Liver (tissue), 3 donors: ENCODE results near the gene TRMT2A.

ENCODE experiments used
- ATF3 ChIP-seq: IDR thresholded peaks from 2 replicates; pipeline ENCODE4 v1.6.1; 2016; ENCODE audit warnings: antibody characterized with exemption
- CTCF ChIP-seq: fragments of 150-350 bp; IDR thresholded peaks from 2 replicates; pipeline ENCODE4 v1.5.1; 2017; ENCODE audit warnings: improper control_type of control experiment, low read depth, low read length; ENCODE audit not compliant: missing input control
- GABPA ChIP-seq, 2 donors: IDR thresholded peaks in 1 of 2; conservative IDR thresholded peaks in 1 of 2; 2 replicates each; pipeline ENCODE4 v1.6.1; 2016; ENCODE audit warnings: antibody characterized with exemption in 2 of 2, mild to moderate bottlenecking in 1 of 2, moderate library complexity in 1 of 2
- JUND ChIP-seq, 2 donors: IDR thresholded peaks; 2 replicates each; pipeline ENCODE4 v1.6.1; 2016; ENCODE audit warnings: antibody characterized with exemption in 2 of 2
- MAX ChIP-seq: IDR thresholded peaks from 2 replicates; pipeline ENCODE4 v1.6.1; 2016; ENCODE audit warnings: antibody characterized with exemption
- RAD21 ChIP-seq, 2 donors: IDR thresholded peaks; 2 replicates each; pipeline ENCODE4 v1.6.1; 2016; ENCODE audit warnings: antibody characterized with exemption in 2 of 2, mild to moderate bottlenecking in 2 of 2
- REST ChIP-seq: IDR thresholded peaks from 2 replicates; pipeline ENCODE4 v1.6.1; 2016; ENCODE audit warnings: antibody characterized with exemption, mild to moderate bottlenecking
- SP1 ChIP-seq: IDR thresholded peaks from 2 replicates; pipeline ENCODE4 v1.6.1; 2018; ENCODE audit warnings: antibody characterized with exemption, mild to moderate bottlenecking
- TAF1 ChIP-seq: conservative IDR thresholded peaks from 2 replicates; pipeline ENCODE4 v1.6.1; 2016; ENCODE audit warnings: antibody characterized with exemption, mild to moderate bottlenecking
- YY1 ChIP-seq: IDR thresholded peaks from 2 replicates; pipeline ENCODE4 v1.6.1; 2016; ENCODE audit warnings: antibody characterized with exemption, mild to moderate bottlenecking
- TF ChIP-seq, protein P1 (sequence below): IDR thresholded peaks from 2 replicates; pipeline ENCODE4 v1.6.1; 2016; ENCODE audit warnings: antibody characterized with exemption
- donor health status: healthy.
- donor health status: healthy.

DNA sequence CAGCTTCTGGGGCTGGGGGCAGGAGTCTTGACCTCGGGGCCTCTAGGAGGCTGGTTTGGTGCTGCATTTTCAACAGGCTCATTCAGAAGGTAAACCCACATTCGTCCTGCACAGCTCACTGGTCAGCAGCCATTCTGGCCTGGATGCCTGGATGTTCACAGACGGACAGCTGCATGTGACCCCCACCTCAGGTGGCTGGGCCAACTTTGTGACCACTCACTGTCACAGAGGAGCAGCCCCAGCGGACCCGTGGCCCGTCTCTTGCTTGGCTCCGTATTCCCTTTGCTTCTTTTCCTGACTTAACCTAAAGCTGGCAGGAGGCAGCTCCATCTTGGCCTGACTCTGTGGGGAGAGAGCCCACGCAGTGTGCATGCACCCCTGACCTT lies 28.8 kb downstream of the TRMT2A start:
- TF ChIP-seq CTCF: no peak
- TF ChIP-seq MAX: no peak
- no peak for TF ChIP-seq RAD21 (IDR thresholded peaks at IDR 0.05)
- TF ChIP-seq GABPA (IDR thresholded peaks at IDR 0.05 in 1 of 2, conservative IDR thresholded peaks at IDR 0.05 in 1 of 2): no peak
- no peak for TF ChIP-seq YY1
- TF ChIP-seq SP1: no peak
- TF ChIP-seq, protein P1, sequence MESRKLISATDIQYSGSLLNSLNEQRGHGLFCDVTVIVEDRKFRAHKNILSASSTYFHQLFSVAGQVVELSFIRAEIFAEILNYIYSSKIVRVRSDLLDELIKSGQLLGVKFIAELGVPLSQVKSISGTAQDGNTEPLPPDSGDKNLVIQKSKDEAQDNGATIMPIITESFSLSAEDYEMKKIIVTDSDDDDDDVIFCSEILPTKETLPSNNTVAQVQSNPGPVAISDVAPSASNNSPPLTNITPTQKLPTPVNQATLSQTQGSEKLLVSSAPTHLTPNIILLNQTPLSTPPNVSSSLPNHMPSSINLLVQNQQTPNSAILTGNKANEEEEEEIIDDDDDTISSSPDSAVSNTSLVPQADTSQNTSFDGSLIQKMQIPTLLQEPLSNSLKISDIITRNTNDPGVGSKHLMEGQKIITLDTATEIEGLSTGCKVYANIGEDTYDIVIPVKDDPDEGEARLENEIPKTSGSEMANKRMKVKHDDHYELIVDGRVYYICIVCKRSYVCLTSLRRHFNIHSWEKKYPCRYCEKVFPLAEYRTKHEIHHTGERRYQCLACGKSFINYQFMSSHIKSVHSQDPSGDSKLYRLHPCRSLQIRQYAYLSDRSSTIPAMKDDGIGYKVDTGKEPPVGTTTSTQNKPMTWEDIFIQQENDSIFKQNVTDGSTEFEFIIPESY: no peak
- TF ChIP-seq TAF1: no peak
- TF ChIP-seq REST: no peak
- no peak for TF ChIP-seq ATF3
- TF ChIP-seq JUND (IDR thresholded peaks at IDR 0.05): no peak
